ENCODE data around the gene LTK. TPM values are rescaled to one million over a fixed set of nuclear protein-coding genes. Genes with fewer than 3 reads are reported as not detected.

The LTK gene
- polyA plus RNA-seq, 1 donor (not counting 4 experiments of a cell fraction or from before 2014, with no cell fraction given), result not detected

DNA sequence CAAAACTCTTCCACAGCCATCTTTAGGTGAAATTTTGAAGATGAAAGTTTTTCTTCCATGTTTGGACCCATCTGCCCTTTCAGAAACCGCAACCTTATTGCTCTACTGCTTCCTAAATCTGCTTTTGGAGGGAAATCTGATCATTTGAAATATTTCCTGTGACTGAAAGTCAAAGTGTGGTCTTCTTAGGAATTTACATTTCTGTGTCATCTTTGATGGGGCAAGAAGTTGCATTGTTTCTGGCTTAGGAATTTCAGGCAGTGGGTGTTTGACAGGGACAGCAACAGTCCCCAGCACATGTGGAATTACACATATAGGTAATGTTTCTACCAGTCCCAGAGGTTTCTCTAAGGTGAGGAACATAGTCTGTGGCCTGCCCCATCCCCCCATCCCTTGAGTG is 40.1 kb upstream of the LTK start:
- dilution Hi-C loops (cut with MboI; ENCODE audit: extremely low pct_ligation_motif_present, low sequenced_read_pairs), result no loop called here
- no peak for DNase-seq (ENCODE audit: low read depth, low spot score)
- no peaks in the 10 kb centered on the region for H3K79me2 ChIP-seq (ENCODE audit: control insufficient read depth, insufficient read depth, low read length)
- H3K9ac ChIP-seq (ENCODE audit: control insufficient read depth, extremely low read depth, insufficient read depth, low read length), result no peak overlapping the region
- H4K20me1 ChIP-seq (ENCODE audit: control insufficient read depth, extremely low read depth, insufficient read depth, low read length), result no peaks in the 10 kb centered on the region
- no peaks in the 10 kb centered on the region for H3K36me3 ChIP-seq (ENCODE audit: control insufficient read depth in 2 of 2, extremely low read depth in 1 of 2, insufficient read depth in 2 of 2, low read length in 2 of 2)
- no peak overlapping the region for H3K4me2 ChIP-seq (ENCODE audit: control insufficient read depth, extremely low read depth, insufficient read depth, low read depth, low read length)
- H3K27ac ChIP-seq (ENCODE audit: control insufficient read depth, insufficient read depth, low read length), result no peak overlapping the region
- no peak for FAIRE-seq
- H2AFZ ChIP-seq (ENCODE audit: control insufficient read depth, low read length), result no peak overlapping the region
- no peaks in the 10 kb centered on the region for H3K9me3 ChIP-seq (ENCODE audit: control insufficient read depth, low read depth, low read length)
- H3K4me3 ChIP-seq (ENCODE audit: control insufficient read depth in 2 of 3, extremely low read depth in 1 of 3, insufficient read depth in 2 of 3, low read depth in 1 of 3, low read length in 3 of 3), result no peak overlapping the region
- peaks cover 9% of the 10 kb centered on the region for H3K4me1 ChIP-seq (ENCODE audit: control insufficient read depth, extremely low read depth, insufficient read depth, low read length)
- no peaks in the 10 kb centered on the region for H3K9me1 ChIP-seq (ENCODE audit: control insufficient read depth, extremely low read depth, insufficient read depth, low read length)
- no peak for TF ChIP-seq EZH2 (IDR thresholded peaks at IDR 0.05; ENCODE audit: low read length)
- no peak for TF ChIP-seq CTCF (optimal IDR thresholded peaks at IDR 0.05 in 1 of 3, IDR thresholded peaks at IDR 0.05 in 1 of 3, conservative IDR thresholded peaks at IDR 0.05 in 1 of 3; ENCODE audit: extremely low read depth in 1 of 3, insufficient read depth in 2 of 3, low read length in 3 of 3)
- no peaks in the 10 kb centered on the region for H3K27me3 ChIP-seq (ENCODE audit: control insufficient read depth, extremely low read depth, insufficient read depth, low read length)

- Histone ChIP-seq H3K4me2 (ENCODE audit: control insufficient read depth, extremely low read depth, insufficient read depth, low read depth, low read length) (no peak overlapping the region), H3K79me2 (ENCODE audit: control insufficient read depth, insufficient read depth, low read length) (no peaks in the 10 kb centered on the region), H3K9me3 (ENCODE audit: control insufficient read depth, low read depth, low read length) (no peaks in the 10 kb centered on the region), H3K9me1 (ENCODE audit: control insufficient read depth, extremely low read depth, insufficient read depth, low read length) (no peaks in the 10 kb centered on the region), H4K20me1 (ENCODE audit: control insufficient read depth, extremely low read depth, insufficient read depth, low read length) (no peaks in the 10 kb centered on the region), H3K27me3 (ENCODE audit: control insufficient read depth, extremely low read depth, insufficient read depth, low read length) (no peaks in the 10 kb centered on the region), H2AFZ (ENCODE audit: control insufficient read depth, low read length) (no peak overlapping the region), H3K4me3 (ENCODE audit: control insufficient read depth in 2 of 3, extremely low read depth in 1 of 3, insufficient read depth in 2 of 3, low read depth in 1 of 3, low read length in 3 of 3) (no peak overlapping the region), H3K27ac (ENCODE audit: control insufficient read depth, insufficient read depth, low read length) (no peak overlapping the region), H3K4me1 (ENCODE audit: control insufficient read depth, extremely low read depth, insufficient read depth, low read length) (no peaks in the 10 kb centered on the region), H3K9ac (ENCODE audit: control insufficient read depth, extremely low read depth, insufficient read depth, low read length) (no peak overlapping the region), H3K36me3 (ENCODE audit: control insufficient read depth in 2 of 2, extremely low read depth in 1 of 2, insufficient read depth in 2 of 2, low read length in 2 of 2) (no peaks in the 10 kb centered on the region)
- DNase-seq (ENCODE audit: low read depth, low spot score), result no peak
- no peak for TF ChIP-seq EZH2 (IDR thresholded peaks at IDR 0.05; ENCODE audit: low read length)
- TF ChIP-seq CTCF (optimal IDR thresholded peaks at IDR 0.05 in 1 of 3, IDR thresholded peaks at IDR 0.05 in 1 of 3, conservative IDR thresholded peaks at IDR 0.05 in 1 of 3; ENCODE audit: extremely low read depth in 1 of 3, insufficient read depth in 2 of 3, low read length in 3 of 3), result no peak
- FAIRE-seq, result peak; percentile 29
- dilution Hi-C loops (cut with MboI; ENCODE audit: extremely low pct_ligation_motif_present, low sequenced_read_pairs), result no loop called here
Measured at GRCh38 chr15:41550066-41550775, 36.6 kb upstream of the LTK start.
